HG03460 (cell line): Measurements from ENCODE around the gene ADARB2.
"Not testable (repeated sequence)": the region's sequence is repeated elsewhere in the genome, so short reads cannot be mapped to it uniquely, and the experiment has no call there.

Source experiments
- ATAC-seq: cut with Tn5 transposase; IDR thresholded peaks from one replicate; pipeline ENCODE4 v1.9.1; 2021; ENCODE audit not compliant: unreplicated experiment

The ADARB2 gene

GRCh38 chr10:1247598-1248261, 489.6 kb downstream of the ADARB2 start:
- no peak for ATAC-seq

- ATAC-seq = no peak
Measured at GRCh38 chr10:1244493-1244892, 492.8 kb downstream of the ADARB2 start.

DNA sequence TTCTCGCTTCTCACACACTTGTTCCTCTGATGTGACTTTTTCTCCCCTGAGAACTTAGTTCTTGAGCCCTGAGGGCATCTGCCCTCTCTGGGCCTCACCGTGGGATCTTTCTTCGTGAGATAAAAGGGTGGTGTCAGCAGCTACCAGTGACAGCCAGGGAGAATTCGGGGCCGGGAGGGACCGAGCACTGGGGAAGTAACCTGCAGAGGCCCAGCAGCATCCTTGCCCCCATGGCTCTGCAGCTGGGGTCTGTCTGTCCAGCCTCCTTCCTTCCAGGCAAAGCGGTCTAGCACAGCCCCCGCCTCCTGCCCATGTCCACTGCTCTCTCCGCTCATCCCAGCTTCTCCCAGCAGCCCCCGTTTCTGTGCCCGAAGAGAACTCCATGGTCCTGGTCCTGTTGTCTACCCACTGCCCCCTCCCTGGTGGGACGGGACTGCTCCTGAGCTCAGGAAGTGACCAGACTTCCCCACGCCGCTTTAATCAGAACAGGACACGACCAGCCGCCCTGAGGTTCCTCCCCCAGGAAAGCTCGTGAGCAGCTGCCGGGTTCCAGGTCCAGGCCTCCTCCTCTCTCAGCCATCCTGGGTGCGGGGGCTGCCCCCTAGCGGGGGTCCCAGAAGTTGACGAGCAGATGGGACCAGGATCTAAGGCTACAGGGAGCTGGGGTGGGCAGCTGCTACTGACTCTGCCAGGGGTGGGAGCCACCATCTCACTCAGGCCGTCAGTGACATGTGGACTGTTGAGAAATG, 493.7 kb downstream of the ADARB2 start:
- ATAC-seq = no peak

DNA sequence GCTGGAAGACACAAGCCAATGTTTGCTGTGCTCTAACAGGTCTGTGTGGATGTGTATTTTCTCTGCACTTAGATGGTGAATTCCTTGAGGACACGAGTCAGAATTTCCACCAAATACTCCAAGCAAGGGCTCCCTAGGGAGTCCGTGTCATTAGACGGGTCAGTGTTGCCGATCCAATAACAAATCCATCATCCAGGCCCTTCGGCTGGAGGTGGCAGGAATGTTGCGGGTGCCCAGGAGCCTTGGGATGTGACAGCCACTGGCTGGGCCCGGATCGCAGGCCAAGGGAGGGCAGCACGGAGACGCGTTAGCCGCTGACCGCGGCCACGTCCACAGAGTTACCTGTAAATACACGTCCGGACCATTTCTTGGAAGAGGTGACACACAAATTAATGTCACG, 494.4 kb downstream of the ADARB2 start:
- ATAC-seq = no peak

DNA sequence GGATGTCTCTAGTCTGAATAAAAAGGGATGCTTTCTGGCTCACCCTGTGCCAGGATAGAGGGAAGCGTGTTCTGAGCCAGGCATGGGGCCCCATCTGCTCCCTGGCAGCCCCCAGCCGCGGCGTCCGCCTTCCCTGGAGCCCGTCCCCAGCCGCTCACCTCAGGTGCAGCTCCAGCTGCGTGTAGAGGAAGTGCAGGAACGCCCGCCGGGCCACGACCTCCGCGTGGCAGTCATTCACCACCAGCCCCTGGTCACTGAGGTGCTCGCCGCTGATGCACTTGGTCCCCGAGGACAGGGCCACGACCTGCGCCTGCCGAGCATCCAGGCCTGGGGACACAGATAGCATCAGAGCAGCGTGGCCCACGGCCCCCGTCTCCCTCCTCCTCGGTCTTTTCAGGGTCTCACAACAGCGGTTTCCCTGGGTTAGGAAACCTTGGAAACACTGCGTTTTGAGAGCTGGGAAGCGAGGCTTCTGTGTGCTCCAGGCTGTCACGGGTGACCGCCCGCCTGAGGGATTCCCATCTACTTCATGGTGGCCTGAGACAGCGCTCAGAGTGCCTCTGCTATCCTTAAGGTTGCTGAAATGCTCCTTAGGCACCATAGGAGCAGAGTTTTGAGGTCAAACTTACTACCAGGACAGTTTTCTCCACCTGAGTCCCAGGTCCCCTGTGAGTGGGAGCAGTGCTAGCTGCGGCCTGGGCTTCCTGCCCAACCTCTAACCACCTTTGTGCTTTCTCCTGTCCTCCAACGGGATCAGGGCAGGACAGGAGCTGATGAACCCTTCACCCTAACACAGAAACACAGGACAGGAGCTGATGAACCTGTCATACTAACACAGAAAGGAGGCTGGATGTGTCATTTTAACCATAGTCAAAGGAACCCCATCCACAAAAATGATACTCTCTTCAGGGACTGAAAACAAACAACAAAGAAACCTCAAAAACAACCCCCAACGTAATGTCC, 495.1 kb downstream of the ADARB2 start:
- ATAC-seq = no peak

GRCh38 chr10:1241322-1241890, 495.9 kb downstream of the ADARB2 start:
- no peak for ATAC-seq

- no peak for ATAC-seq
Measured at GRCh38 chr10:1240341-1240775, 497.0 kb downstream of the ADARB2 start.

- no peak for ATAC-seq
Measured at GRCh38 chr10:1233031-1233430, 504.3 kb downstream of the ADARB2 start.

DNA sequence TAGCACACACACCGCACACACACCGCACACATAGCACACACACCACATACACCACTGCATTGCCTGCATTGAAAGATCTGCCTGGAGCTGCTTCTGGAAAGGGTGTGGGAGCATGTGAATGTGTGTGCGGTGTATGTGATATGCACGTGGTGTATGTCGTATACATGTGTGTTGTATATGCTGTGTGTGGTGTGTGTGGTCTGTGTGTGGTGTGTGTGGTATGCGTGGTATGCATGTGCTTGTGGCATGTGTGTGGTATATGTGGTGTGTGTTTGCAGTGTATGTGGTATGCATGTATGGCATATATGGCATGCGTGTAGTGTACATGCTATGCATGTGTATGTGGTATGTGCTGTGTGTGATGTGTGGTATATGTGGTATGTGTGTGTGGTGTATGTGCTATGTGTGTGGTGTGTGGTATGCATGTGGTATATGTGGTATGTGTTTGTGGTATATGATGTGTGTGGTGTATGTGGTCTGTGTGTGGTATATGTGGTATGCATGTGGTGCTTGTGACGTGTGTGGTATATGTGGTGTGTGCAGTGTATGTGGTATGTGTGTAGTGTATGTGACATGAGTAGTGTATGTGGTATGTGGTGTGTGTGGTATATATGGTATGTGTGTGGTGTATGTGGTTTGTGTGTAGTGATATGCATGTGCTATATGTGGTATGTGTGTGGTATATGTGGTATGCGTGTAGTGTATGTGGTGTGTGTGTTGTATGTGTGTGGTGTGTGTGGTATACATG, 505.0 kb downstream of the ADARB2 start:
- no peak for ATAC-seq

GRCh38 chr10:1230592-1231275, 506.6 kb downstream of the ADARB2 start:
- ATAC-seq = no peak

GRCh38 chr10:1230138-1230537, 507.2 kb downstream of the ADARB2 start:
- ATAC-seq = no peak

DNA sequence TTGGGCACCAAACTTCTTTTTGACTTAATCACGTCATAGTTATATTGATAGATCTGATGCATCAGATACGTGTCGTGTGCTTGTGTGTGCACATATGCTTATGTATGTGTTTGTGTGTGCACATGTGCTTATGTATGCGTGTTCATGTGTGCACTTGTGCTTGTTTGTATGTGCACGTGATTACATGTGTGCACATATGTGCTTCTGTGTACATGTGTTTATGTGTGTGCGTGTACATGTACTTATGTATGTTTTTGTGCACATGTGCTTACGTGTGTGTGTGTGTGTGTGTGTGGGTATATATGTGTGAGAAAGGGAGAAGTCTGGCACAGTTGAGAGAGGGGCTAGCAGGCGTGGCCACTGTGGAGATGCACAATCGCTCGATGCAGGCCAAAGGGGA, 507.8 kb downstream of the ADARB2 start:
- ATAC-seq = no peak

GRCh38 chr10:1229116-1229515, 508.2 kb downstream of the ADARB2 start:
- ATAC-seq = no peak

DNA sequence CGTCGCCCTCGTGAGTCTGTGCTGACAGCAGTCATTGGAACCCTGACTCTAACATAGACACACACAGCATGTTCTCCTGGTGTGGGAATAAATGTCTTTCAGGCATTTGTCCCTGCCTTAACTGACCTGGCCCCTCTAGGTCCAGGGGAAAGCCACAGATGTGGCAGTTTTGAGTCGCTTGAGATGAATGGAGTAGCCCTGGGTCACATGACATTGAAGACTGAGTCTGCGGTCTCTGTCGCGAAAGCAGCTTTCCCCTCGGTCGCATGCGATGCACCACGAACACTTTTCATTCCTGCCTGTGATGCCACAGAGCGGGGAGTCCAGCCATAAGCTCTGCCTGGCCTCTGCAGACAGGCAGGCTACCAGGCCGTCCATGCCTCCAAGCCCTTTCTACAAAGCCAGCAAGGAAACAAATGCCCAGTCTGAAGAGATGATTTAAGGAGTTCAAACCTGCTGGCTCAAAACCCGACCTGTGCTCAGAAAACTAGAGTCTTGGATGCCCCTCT, 508.8 kb downstream of the ADARB2 start:
- no peak for ATAC-seq

GRCh38 chr10:1227510-1228402, 509.6 kb downstream of the ADARB2 start:
- no peak for ATAC-seq

DNA sequence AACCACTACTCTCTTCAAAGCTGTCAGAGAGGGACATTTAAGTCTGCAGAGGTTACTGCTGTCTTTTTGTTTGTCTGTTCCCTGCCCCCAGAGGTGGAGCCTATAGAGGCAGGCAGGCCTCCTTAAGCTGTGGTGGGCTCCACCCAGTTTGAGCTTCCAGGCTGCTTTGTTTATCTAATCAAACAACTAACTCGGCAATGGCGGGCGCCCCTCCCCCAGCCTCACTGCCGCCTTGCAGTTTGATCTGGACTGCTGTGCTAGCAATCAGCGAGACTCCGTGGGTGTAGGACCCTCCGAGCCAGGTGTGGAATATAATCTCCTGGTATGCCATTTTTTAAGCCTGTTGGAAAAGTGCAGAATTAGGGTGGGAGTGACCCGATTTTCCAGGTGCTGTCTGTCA, 510.4 kb downstream of the ADARB2 start:
- not testable (repeated sequence) for ATAC-seq

DNA sequence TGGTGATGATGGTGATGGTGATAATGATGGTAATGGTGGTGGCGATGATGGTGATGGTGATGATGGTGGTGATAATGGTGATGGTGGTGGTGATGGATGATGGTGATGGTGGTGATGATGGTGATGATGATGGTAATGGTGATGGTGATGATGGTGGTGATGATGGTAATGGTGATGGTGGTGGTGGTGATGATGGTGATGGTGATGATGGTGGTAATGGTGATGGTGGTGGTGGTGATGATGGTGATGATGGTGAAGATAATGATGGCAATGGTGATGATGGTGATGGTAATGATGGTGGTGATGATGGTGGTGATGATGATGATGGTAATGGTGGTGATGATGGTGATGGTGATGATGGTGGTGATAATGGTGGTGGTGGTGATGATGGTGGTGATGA, 517.5 kb downstream of the ADARB2 start:
- ATAC-seq = not testable (repeated sequence)

- ATAC-seq = no peak
Measured at GRCh38 chr10:1217661-1218060, 519.7 kb downstream of the ADARB2 start.

DNA sequence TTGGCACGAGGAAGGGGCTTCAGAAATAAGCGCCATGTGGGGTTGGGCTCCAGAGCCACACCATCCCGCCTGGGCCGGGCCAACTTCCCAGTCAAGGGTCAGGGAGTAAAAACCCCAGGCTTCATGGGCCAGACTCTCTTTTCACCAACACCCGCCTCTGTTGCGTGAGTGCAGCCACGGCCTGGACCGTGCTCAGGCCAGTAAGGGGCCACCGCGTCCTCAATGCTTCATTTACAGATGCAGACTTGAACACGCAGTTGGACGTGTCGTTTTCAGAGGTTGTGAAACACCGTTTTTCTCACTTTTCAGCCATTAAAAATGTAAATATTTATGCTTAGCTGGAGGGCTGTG, 520.1 kb downstream of the ADARB2 start:
- ATAC-seq = no peak
